22Rv1 (cell line): Measurements from ENCODE around the gene SAMD7.
A peak's percentile ranks its signal among the peaks of the same experiment; 100 is the strongest.

Source experiments
- H3K27ac ChIP-seq: fragments of 450-650 bp; 2 replicates; pipeline ENCODE4 v1.5.1; 2017
- CTCF ChIP-seq: fragments of 450-650 bp; IDR thresholded peaks from 2 replicates; pipeline ENCODE4 v1.5.1; 2017; ENCODE audit warnings: mild to moderate bottlenecking
- ZFX ChIP-seq: fragments of 450-650 bp; IDR thresholded peaks from 2 replicates; pipeline ENCODE4 v1.6.1; 2017; ENCODE audit warnings: antibody characterized with exemption, borderline replicate concordance

SAMD7 gene

GRCh38 chr3:169952045-169952444 lies 40.7 kb downstream of the SAMD7 start:
- TF ChIP-seq ZFX (no peak), CTCF (no peak)
- no peak overlapping the region for H3K27ac ChIP-seq

- TF ChIP-seq ZFX (no peak), CTCF (no peak)
- no peak overlapping the region for H3K27ac ChIP-seq
Measured at GRCh38 chr3:169953462-169954141, 42.2 kb downstream of the SAMD7 start.

GRCh38 chr3:169954142-169954756 lies 42.9 kb downstream of the SAMD7 start:
- TF ChIP-seq ZFX (no peak), CTCF (no peak)
- no peak overlapping the region for H3K27ac ChIP-seq

- no peak for TF ChIP-seq CTCF
- no peak for TF ChIP-seq ZFX
- H3K27ac ChIP-seq = no peak overlapping the region
Measured at GRCh38 chr3:169955406-169955805, 44.0 kb downstream of the SAMD7 start.

- TF ChIP-seq CTCF (no peak), ZFX (no peak)
- no peak overlapping the region for H3K27ac ChIP-seq
Measured at GRCh38 chr3:169964176-169964575, 52.8 kb downstream of the SAMD7 start.

GRCh38 chr3:169965562-169966427 lies 54.4 kb downstream of the SAMD7 start:
- TF ChIP-seq CTCF = no peak
- TF ChIP-seq ZFX = no peak
- H3K27ac ChIP-seq = peak overlapping the region; percentile 62
